ENCODE data around the gene UPK2. TPM values are rescaled to one million over a fixed set of nuclear protein-coding genes. Genes with fewer than 3 reads are reported as not detected.

Gene UPK2
- total RNA-seq, 1 experiment from 2014 or later: not detected

DNA sequence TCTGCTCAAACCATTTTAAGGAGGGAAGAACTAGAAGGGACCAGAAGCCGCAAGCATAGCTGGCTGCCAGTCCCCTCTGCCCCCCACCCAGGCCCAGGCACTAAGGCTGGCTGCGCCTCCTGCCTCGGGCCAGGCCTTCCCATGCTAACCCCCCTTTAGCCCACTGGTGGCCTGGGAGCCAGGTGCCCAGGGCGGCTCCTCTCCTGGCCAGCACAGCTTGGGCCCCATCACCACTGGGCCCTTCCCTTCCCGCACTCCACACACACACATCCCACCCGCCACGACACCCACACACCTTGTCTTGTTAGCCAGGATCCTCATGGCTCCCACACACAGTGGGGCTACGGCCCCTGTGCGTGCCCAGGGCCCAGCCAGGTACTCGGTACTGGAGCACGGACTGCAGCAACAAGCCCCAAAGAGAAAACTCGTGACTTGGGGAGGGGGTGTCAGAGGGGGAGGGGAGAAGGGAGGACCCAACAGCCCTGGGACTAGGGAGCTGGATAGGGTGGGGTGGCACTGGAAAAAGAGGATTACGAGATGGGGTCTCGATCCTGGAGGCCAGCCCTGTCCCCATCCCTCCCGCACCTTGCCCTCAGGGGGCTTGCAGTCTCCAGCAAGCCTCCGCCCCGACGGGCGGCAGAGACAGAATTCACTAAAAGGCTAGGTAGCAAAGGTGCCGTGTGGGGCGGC lies 46.3 kb upstream of the UPK2 start:
- ChIA-PET POLR2A (interaction anchor here (0.8 to 6.9 kb wide), 3 partner anchors 20 to 194 kb away, joined by 3 to 76 read pairs (median 46); partner anchors contain the start of gene DDX6), CTCF (interaction anchor here (0.7 to 5.9 kb wide), 10 partner anchors 14 to 251 kb away, joined by 3 to 26 read pairs (median 4); partner anchors contain the start of genes DDX6 and UPK2)
- no peaks in the 10 kb centered on the region for H3K9me3 Mint-ChIP-seq
- peak overlapping the region; percentile 95 for H3K27ac Mint-ChIP-seq
- DNase-seq (ENCODE audit: low spot score): no peak
- peak overlapping the region; percentile 72 for H3K4me3 Mint-ChIP-seq
- peak; percentile 0; the same call in 1 of the 2 replicates for ATAC-seq
- H3K27me3 Mint-ChIP-seq (ENCODE audit: low read depth): no peaks in the 10 kb centered on the region
- H3K36me3 Mint-ChIP-seq: peaks cover 16% of the 10 kb centered on the region
- peaks cover 58% of the 10 kb centered on the region for H3K4me1 Mint-ChIP-seq
- TF ChIP-seq OVOL2 (CRISPR knock-in tag; IDR thresholded peaks at IDR 0.05; ENCODE audit: borderline replicate concordance) (no peak), ETV6 (CRISPR knock-in tag; IDR thresholded peaks at IDR 0.05) (peak; percentile 53; the same call in 1 of the 2 replicates), ZNF416 (CRISPR knock-in tag; IDR thresholded peaks at IDR 0.05) (no peak), CREB1 (CRISPR knock-in tag; IDR thresholded peaks at IDR 0.05) (0 out of 2 replicates have a peak, but pooled peaks have one; percentile 40), ZNF423 (CRISPR knock-in tag; IDR thresholded peaks at IDR 0.05) (no peak), JAZF1 (CRISPR knock-in tag; IDR thresholded peaks at IDR 0.05) (no peak), E2F1 (CRISPR knock-in tag; IDR thresholded peaks at IDR 0.05) (0 out of 2 replicates have a peak, but pooled peaks have one; percentile 56), ZNF281 (CRISPR knock-in tag; IDR thresholded peaks at IDR 0.05) (0 out of 2 replicates have a peak, but pooled peaks have one; percentile 17), ZNF121 (CRISPR knock-in tag; IDR thresholded peaks at IDR 0.05) (peak; percentile 56; the same call in 1 of the 2 replicates), CREM (CRISPR knock-in tag; IDR thresholded peaks at IDR 0.05) (no peak)
- TF ChIP-seq, protein P1, sequence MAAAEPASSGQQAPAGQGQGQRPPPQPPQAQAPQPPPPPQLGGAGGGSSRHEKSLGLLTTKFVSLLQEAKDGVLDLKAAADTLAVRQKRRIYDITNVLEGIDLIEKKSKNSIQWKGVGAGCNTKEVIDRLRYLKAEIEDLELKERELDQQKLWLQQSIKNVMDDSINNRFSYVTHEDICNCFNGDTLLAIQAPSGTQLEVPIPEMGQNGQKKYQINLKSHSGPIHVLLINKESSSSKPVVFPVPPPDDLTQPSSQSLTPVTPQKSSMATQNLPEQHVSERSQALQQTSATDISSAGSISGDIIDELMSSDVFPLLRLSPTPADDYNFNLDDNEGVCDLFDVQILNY (CRISPR knock-in tag; IDR thresholded peaks at IDR 0.05): no peak

DNA sequence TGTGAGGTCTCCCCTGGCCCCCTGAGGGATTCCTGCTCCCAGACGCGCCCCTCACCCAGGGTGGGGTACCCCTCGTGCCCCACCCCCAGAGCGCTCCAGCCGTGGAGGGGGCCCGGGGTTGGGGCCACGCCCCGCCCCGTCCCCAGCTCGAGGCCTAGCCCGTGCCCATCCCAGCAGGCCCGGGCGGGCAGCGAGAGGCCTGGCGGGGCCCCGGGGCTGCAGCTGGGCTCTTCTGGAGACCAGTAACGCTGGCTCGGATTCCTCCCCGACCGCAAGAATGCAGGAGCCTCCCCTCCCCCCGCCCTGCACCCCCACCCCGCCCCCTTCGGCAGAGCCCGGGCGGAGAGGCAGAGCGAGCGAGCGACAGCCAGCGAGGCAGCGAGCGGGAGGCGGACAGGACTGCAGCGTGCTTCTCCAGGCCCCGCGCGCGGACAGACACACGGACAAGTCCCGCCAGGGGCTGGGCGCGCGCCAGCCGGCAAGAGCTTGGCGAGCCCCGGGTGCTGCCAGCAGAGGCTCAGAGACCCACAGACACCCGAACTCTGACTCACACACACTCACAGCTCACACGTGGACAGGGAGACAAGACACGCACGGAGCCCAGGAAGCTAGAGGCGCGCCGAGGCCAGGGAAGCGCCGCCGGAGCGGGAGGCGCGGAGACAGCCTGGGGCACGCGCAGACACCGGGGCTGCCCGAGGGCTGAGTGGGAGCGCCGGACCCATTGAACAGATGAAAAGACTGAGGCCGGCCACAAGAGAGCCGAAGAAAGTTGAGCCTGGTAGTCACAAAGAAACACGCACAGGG lies 45.6 kb upstream of the UPK2 start:
- Mint-ChIP-seq H3K4me3 (peak overlapping the region; percentile 72), H3K27ac (peak overlapping the region; percentile 96), H3K9me3 (no peaks in the 10 kb centered on the region), H3K4me1 (peaks cover 66% of the 10 kb centered on the region), H3K27me3 (ENCODE audit: low read depth) (no peaks in the 10 kb centered on the region), H3K36me3 (peaks cover 12% of the 10 kb centered on the region)
- ChIA-PET POLR2A (interaction anchor here (0.8 to 6.9 kb wide), 4 partner anchors 19 to 194 kb away, joined by 3 to 76 read pairs (median 24); partner anchors contain the start of gene DDX6), CTCF (interaction anchor here (0.6 to 5.9 kb wide), 8 partner anchors 15 to 463 kb away, joined by 3 to 26 read pairs (median 5); partner anchors contain the start of gene DDX6)
- peak; percentile 80 for DNase-seq (ENCODE audit: low spot score)
- ATAC-seq: peak; percentile 5
- TF ChIP-seq TEAD4 (CRISPR knock-in tag; IDR thresholded peaks at IDR 0.05): 0 out of 2 replicates have a peak, but pooled peaks have one; percentile 27
- TF ChIP-seq, protein P2, sequence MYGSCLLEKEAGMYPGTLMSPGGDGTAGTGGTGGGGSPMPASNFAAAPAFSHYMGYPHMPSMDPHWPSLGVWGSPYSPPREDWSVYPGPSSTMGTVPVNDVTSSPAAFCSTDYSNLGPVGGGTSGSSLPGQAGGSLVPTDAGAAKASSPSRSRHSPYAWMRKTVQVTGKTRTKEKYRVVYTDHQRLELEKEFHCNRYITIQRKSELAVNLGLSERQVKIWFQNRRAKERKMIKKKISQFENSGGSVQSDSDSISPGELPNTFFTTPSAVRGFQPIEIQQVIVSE (CRISPR knock-in tag; IDR thresholded peaks at IDR 0.05; ENCODE audit: borderline replicate concordance): no peak
- TF ChIP-seq E2F1 (CRISPR knock-in tag; IDR thresholded peaks at IDR 0.05): 0 out of 2 replicates have a peak, but pooled peaks have one; percentile 0
- TF ChIP-seq ZNF671 (CRISPR knock-in tag; IDR thresholded peaks at IDR 0.05): no peak; the same call in 1 of the 2 replicates
- TF ChIP-seq ZNF317 (CRISPR knock-in tag; IDR thresholded peaks at IDR 0.05; ENCODE audit: borderline replicate concordance, low read depth): no peak
- TF ChIP-seq ZNF121 (CRISPR knock-in tag; IDR thresholded peaks at IDR 0.05): no peak
- TF ChIP-seq, protein P3, sequence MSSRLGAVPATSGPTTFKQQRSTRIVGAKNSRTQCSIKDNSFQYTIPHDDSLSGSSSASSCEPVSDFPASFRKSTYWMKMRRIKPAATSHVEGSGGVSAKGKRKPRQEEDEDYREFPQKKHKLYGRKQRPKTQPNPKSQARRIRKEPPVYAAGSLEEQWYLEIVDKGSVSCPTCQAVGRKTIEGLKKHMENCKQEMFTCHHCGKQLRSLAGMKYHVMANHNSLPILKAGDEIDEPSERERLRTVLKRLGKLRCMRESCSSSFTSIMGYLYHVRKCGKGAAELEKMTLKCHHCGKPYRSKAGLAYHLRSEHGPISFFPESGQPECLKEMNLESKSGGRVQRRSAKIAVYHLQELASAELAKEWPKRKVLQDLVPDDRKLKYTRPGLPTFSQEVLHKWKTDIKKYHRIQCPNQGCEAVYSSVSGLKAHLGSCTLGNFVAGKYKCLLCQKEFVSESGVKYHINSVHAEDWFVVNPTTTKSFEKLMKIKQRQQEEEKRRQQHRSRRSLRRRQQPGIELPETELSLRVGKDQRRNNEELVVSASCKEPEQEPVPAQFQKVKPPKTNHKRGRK (CRISPR knock-in tag; IDR thresholded peaks at IDR 0.05; ENCODE audit: borderline replicate concordance): no peak
- no peak for TF ChIP-seq ATF3 (CRISPR knock-in tag; conservative IDR thresholded peaks at IDR 0.05)
- TF ChIP-seq FOXP1 (CRISPR knock-in tag; IDR thresholded peaks at IDR 0.05; ENCODE audit: borderline replicate concordance): peak; percentile 62; the same call in 1 of the 2 replicates
- no peak for TF ChIP-seq NR3C1 (CRISPR knock-in tag; conservative IDR thresholded peaks at IDR 0.05; ENCODE audit: low read depth)
- peak; percentile 65; the same call in 1 of the 2 replicates for TF ChIP-seq HMGXB4 (CRISPR knock-in tag; IDR thresholded peaks at IDR 0.05)
